Central memory CD4-positive, alpha-beta T cell (primary cell): Measurements from ENCODE around the gene CLEC16A.

ENCODE experiments used
- DNase-seq: peaks from one replicate; pipeline ENCODE4 v3.0.0; 2022

Gene CLEC16A

DNA sequence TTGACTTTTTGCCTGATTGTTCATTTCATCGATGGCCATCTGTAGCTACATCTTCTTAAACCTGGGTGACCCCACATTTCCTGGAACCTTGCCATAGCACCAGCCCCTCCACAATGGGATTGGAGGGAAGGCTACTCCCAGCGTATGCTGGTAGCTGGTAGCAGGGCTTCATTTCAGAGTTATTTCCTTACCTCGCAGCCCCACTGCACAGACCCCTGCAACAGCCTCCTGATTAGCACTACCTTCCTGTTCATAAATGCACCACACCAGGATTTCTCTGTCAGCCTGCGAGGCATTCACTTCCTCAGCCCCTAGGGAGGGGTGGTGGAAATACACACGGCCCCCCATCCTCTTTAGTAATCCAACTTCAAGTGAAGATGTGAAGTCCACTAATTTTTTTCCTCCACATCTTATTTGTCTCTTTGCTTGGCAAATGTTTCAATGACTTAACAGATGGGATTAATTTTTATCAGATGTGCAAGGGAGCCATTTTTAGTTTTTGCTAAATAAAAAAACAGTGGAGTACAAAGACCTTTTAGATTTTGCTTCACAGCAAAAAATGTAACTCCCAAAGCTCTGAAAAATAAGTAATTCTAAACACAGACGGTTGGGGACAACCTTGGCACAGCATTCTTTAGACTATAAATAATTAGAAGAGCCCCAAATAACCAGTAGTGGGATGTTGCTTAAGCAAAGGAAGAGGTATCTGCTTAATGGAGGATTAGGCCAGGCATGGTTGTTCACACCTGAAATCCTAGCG, 76.6 kb downstream of the CLEC16A start:
- no peak for DNase-seq

GRCh38 chr16:11022002-11022401, 77.6 kb downstream of the CLEC16A start:
- no peak for DNase-seq

GRCh38 chr16:11023262-11024039, 79.1 kb downstream of the CLEC16A start:
- no peak for DNase-seq

DNA sequence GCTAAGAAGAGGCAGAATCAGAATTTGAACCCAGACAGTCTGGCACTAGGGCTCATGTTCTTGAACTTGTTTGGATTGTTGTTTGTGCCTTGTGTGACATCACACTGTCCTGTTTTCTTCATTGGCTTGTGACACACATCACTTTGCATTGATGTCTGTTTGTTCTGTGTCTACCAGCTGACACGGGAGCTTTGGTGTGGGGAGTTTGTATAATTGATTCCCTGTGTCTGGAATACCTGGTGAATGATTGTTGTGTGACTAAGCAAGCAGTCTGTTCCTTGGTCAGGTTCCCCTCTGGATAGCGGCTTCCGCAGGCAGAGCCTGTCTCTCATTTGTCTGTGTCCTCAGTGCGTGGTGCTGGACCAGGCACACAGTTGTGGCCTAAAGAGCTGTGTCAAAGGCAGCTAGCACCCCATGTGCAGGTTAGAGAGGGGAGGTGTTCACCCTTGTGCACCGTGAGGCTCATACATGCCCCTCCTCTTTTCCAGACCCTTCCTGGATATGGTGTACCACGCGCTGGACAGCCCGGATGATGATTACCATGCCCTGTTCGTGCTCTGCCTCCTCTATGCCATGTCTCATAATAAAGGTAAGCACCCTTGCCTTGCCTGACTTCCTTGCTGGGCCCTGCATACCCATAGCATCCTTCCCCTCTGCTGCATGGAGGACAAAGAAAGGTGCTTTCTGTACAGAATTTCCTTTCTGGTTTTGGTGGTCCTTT, 80.1 kb downstream of the CLEC16A start:
- no peak for DNase-seq

GRCh38 chr16:11025120-11025531, 80.8 kb downstream of the CLEC16A start:
- no peak for DNase-seq

GRCh38 chr16:11029948-11030347, 85.6 kb downstream of the CLEC16A start:
- no peak for DNase-seq

DNA sequence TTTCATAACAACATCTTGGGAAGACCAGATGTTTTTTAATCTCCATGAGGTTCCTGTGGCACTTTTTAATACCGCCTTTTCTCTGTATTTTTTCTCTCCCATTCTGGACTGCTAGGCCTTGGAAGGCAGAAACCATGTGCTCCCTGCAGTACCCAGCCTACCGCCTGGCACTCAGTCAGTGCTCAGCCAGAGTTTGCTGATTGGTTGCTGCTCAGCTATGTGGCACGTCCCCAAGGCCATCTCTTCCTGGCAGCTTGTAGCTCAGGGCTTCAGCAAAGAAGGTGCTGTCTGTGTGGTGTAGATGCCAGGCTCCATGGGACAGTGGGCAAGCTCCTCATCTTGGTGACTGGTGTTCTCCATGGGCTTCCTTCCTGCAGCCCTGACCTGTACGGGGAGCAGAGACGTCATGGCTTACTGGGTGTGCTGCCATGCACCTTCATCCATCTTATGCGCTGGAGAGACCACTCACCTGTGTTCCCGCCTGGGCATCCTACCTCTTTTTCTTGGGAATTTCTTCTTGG, 86.7 kb downstream of the CLEC16A start:
- no peak for DNase-seq

DNA sequence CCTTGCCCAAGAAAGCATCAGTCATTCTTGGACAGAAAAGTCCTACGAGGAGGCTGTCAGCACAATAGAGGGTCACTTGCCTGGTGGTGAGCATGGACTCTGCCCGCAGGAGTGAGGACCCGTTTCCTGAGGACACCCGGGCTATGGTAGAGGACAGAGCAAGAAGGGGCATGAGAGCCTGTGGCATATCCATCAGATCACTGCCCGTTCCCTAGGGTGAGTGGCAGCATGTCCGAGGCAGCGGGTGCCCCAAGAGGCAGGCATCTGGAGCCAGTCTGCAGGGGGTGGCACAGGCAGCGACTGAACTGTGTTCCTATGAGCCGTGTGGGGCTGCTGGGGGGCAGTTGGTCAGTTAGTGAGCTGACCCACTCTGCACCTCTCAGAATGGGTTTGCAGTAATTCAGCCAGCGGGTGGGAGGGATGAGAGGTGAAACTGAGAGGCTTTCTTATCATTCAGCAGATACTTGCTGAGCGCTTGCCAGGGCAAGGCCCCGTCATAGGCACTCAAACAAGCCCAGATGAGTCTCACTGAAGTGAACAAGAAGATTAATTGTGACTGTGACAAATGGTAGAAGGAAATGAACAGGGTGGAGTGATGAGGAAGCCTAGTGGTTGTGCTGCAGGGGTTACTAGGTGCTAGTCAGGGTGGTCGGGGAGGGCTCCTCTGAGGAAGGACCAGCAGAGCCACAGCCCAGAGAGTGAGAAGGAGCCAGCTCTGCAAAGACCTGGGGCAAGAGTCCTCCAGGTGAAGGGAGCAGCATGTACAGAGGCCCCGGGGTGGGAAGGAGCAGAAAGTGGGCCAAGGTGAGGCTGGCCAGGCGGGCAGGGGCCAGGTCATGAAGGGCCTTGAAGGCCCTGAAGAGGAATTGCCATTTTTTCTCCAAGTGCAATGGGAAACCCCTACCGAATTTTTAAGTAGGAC, 87.9 kb downstream of the CLEC16A start:
- no peak for DNase-seq

DNA sequence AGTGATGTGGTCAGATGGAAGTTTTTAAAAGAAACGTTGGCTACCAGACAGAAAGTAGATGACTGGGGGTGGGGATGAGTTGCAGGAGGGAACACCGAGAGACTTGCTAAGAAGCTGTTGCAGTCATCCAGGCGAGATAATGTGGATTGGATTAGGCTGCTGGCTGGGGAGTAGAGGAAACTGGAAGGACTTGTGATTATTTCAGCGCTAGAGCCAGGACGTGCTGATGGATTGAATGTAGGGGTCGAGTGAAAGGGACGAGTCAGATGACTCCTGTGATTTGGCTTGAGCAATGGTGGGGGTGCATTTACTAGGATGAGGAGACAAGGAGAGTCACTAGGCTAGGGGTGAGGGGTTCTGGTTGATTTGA, 88.5 kb downstream of the CLEC16A start:
- no peak for DNase-seq

DNA sequence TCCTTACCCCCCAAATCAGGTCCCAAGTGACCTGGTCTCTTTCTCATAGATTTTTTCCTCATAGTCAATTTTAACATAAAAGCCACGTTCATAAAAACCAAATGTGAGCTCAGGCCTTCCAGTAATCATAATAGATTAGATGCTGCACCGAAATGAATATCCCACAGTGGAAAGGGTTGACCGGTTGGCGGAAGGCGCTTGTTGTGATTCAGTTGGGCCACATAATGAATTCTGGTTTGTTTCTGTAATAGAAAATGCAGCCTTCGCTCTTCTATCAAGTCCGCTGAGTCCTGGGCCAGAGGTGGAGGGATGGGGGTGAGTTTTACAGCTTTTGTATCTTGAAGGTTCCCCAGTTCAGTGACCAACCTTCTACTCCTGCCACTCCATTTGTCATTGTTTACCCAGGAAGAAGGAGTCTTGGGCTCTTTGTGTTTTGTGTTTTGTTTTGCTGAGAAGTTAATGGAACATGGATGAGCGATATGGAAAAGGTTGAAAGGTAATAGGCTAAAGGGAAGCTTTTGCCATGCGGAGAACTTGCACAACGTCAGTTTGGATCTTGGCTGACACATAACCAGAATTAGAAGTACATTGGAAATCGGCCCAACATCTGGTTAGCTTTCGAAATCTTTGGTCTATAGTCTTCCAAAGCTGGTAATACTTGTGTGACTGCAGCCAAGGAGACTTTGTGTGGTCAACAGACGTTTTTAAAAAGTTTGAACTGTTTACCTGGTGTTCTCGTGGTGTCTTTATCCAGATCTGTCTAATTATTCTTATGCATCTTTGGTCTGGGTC, 89.5 kb downstream of the CLEC16A start:
- no peak for DNase-seq

DNA sequence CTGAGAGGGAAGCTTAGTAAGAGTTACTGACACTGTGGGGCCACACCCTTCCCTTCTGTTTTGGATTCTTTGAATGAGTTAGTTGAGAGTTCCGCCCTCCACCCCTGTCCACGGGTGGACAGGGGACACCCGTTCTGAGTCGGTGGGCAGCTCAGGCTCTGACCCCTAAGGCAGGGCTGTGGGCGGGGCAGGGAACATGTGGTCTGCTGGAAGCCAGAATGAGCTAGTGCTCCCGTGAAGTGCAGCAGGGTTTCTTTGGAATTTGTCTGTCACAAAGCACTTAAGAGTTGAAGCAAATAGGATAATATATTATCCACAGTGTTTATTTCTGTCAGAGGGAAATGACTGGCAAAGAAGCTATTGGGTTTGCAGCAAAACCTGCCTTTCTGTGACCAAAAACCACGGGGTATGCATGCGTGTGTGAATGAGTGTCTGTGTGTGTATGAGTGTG, 90.1 kb downstream of the CLEC16A start:
- no peak for DNase-seq

GRCh38 chr16:11035096-11035495, 90.7 kb downstream of the CLEC16A start:
- no peak for DNase-seq

- DNase-seq = no peak
These were observed 91.7 kb downstream of the CLEC16A start for GRCh38 chr16:11036040-11036439.

DNA sequence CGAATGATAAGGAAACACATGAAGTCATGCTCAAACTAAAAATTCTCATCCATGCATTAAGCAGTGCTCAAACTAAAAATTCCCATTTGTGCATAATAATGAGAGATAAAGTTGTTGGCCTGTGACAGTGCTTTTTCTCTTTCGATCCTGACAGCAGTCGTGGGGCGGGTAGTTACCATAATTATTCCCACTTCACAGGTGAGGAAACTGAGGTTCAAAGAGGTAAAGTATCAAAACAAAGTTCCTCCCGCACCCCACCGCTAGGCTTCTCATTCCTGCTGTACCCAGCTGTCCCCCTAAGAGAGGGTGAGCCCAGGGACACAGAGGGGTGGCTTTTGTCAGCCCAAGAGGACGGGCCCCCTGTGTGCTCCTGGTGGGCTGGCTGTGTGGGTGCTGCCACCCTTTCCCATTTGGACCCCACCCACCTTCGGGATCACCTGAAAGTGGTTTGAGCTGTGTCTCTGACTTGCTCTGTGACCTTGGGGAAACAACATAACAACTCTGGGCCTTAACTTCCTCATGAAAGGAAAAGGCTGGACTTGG, 92.6 kb downstream of the CLEC16A start:
- DNase-seq = no peak

- DNase-seq = no peak
These were observed 93.9 kb downstream of the CLEC16A start for GRCh38 chr16:11038305-11038704.

- no peak for DNase-seq
These were observed 94.4 kb downstream of the CLEC16A start for GRCh38 chr16:11038777-11039176.

- DNase-seq = no peak
These were observed 95.4 kb downstream of the CLEC16A start for GRCh38 chr16:11039726-11040125.

- DNase-seq = no peak
These were observed 97.8 kb downstream of the CLEC16A start for GRCh38 chr16:11042191-11042590.

- no peak for DNase-seq
These were observed 101.1 kb downstream of the CLEC16A start for GRCh38 chr16:11045441-11045840.

DNA sequence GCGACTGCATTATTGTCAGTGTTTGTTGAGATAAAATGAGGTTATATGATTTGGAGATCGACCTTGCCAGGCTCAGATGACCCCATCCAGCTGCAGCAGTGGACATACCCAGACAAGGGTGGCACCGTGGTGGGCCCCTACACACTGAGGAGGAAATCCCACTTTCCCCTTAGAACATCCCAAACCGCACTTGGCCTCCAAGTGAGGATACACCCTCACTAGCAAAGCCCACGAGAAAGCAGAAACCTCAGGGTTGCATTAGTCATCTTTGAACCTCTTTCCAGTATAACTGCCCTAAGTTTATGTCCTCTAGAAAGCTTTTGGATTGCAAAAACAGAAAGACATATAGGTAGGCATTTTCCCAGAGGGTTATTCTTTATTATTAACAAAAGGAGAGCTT, 101.5 kb downstream of the CLEC16A start:
- no peak for DNase-seq

- DNase-seq = no peak
These were observed 102.1 kb downstream of the CLEC16A start for GRCh38 chr16:11046382-11046931.
